Activated T-cell treated with anti-CD3 and anti-CD28 coated beads for 48 hours (primary cell): ENCODE results near the gene FOXA2.

Experiments
- DNase-seq: peaks from one replicate; pipeline ENCODE4 v3.0.0-alpha.2; 2020; ENCODE audit warnings: low read depth

The FOXA2 gene

DNA sequence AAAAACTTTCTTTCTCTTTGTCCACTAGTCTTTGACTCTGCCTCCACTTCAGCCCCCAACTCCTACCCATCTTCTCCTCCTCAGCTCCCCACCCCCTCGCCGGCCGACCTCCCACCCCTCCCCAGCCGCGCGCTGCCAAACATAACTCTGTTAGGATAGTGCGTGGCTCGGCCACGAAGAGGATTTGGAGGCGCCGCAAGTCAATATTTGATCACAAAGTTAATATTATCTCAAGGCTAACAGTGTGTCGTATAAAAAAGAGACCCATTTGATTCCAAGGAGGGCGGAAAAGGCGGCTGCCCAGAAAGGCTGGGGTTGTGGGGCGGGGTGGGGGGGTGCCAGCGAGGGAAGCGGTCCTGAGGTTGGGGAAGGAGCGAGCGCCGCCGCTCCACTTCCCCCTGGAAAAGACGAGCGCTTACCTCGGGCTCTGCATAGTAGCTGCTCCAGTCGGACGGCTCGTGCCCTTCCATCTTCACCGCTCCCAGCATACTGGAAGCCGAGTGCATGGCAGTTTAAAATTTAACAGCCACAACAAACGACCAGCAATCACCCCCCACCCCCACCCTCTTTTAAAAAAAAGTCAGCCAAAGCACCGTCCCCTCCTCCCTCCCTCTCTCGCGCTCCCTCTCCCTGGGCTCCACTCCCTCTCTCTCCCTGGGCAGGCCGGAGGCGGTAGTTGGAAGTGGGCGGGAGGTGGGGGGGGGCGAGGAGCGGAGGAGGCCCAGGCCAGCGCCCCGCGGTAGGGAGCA lies 425 bp downstream of the FOXA2 start:
- DNase-seq, result no peak

DNA sequence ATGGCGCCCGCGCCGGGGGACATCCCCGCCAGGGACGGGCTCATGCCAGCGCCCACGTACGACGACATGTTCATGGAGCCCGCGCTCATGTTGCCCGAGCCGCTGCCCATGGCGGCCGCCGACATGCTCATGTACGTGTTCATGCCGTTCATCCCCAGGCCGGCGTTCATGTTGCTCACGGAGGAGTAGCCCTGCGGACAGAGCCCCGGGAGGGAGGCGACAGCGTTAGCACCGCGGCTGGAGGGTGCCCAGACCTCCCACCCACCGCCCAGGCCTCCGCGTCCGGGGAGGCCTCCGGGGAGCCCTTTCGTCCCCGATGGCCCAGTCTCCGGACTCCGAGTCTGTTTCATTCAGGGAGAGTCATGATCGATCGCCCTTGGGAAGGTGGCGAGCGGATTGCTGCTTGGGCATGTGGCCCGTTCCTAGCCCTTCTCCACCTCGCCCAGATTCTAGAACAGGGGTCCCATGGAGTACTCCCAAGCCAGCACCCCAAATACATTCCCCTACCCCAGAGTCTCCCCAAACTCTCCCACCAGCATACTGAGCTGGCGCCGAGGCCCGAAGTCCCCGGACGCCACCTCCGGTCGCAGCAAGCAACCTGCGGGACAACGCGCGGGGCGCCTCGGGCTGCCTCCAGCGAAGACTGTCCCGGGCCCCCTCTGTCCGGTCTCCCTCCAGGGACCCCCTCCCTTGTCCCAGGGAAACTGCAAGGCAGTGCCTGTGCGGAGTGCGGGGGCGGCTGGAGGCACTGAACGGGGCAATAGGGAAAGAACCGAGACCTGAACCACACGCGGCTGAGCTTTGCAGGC lies 1.2 kb downstream of the FOXA2 start:
- no peak for DNase-seq

DNA sequence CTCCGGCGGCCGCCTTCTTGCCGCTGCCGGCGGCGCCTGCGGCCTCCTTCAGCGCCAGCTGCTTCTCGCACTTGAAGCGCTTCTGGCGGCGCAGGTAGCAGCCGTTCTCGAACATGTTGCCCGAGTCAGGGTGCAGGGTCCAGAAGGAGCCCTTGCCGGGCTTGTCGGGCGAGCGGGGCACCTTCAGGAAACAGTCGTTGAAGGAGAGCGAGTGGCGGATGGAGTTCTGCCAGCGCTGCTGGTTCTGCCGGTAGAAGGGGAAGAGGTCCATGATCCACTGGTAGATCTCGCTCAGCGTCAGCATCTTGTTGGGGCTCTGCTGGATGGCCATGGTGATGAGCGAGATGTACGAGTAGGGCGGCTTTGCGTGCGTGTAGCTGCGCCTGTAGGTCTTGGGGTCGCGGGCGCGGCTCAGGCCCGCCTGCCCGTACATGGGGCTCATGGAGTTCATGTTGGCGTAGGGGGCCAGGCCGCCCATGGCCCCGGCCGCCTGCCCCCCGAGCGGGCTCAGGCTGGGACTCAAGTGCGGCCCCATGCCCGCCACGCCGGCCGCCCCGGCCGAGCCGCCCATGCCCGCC lies 1.9 kb downstream of the FOXA2 start:
- DNase-seq, result no peak

DNA sequence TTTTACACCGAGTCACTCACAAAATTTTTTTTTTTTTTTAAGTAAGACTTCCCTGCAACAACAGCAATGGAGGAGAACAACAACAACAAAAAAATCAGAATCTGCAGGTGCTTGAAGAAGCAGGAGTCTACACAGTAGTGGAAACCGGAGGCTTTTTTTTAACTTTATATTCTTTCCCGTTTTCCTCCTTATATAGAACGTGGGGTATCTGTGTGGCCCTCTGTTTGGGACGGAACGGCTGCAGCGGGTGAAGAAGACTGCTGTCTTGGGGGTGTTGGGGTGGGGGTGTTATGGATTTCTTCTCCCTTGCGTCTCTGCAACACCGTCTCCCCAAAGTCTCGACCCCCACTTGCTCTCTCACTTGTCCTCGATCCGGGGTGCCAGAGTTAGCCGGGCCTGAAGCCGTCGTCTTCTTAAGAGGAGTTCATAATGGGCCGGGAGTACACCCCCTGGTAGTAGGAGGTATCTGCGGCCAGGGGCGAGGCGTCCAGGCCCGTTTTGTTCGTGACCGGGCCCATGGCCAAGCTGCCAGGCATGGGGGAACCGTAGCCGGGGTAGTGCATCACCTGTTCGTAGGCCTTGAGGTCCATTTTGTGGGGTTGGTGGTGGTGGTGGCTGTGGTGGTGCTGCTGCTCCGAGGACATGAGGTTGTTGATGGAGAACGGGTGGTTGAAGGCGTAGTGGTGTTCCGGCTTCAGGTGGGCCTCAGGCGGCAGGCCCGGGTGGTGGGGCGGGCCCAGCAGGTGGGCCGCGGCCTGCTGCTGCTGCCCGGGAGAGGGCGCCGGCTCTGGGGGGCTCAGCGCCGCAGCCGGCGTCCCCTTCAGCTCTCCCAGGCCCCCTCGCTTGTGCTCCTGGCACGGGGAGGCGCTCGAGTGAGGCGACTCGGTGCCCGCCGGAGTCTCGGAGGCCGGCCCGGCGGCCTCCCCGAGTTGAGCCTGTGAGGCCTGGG lies 2.7 kb downstream of the FOXA2 start:
- no peak for DNase-seq

DNA sequence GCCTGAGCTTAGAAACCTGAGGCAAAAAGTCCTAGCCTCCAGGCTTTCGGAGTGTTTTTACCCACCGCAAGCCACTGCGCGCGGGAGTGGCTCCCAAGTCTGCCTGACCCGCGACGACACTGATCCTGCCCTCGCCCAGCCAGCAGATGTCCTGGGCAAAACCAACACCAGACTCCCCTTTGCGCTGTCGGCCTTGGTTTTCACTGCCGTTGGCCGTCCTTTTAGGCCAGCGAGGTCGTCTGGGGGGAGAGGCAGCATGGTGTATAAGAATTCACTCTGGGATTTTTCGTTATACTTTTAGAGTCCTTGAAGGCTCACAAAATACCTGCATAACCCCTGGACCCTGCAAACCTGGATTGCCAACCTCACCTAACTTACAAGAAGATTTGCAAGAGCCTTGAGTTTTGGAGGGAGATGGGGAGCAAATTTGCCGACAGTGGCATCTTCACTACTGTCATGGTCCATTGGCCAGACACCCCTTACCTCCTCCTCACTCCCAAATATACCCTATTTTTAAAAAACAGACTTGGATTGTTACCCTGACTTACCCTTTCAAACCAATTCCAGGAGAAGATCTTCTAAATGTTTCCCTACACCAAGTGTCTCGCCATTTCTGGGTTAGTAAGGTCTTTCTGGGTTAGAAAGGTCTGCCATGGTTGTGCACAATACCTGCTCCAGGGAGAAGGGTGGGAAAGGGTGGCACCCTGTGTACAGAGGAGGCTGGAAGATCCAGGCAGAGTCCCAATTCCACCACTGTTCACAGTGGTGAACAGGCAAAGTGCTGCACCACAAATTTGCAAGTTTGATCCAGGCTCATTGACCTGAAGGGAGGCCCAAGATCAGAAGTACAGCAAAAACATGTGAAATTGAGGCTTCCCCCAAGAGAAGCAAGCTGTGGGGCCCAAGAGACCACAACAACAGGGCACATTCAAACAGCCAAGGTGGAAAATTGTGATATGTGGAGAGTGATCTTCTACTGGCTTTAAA lies 4.4 kb downstream of the FOXA2 start:
- no peak for DNase-seq

DNA sequence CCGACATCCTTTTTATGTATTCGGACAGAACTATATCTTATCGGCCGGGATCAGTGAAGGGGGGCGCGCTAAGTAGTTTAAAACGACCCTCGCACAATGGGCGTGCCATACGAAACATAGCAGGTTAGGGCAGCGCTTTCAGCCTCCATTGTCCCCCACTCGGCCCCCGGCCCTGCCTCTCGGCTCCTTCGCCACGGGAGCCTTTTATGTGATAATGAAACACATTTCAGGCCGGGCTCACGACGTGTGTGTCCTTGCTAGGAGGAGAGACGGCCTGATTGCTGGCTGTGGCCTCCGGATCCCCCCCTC lies 5.3 kb downstream of the FOXA2 start:
- no peak for DNase-seq

DNA sequence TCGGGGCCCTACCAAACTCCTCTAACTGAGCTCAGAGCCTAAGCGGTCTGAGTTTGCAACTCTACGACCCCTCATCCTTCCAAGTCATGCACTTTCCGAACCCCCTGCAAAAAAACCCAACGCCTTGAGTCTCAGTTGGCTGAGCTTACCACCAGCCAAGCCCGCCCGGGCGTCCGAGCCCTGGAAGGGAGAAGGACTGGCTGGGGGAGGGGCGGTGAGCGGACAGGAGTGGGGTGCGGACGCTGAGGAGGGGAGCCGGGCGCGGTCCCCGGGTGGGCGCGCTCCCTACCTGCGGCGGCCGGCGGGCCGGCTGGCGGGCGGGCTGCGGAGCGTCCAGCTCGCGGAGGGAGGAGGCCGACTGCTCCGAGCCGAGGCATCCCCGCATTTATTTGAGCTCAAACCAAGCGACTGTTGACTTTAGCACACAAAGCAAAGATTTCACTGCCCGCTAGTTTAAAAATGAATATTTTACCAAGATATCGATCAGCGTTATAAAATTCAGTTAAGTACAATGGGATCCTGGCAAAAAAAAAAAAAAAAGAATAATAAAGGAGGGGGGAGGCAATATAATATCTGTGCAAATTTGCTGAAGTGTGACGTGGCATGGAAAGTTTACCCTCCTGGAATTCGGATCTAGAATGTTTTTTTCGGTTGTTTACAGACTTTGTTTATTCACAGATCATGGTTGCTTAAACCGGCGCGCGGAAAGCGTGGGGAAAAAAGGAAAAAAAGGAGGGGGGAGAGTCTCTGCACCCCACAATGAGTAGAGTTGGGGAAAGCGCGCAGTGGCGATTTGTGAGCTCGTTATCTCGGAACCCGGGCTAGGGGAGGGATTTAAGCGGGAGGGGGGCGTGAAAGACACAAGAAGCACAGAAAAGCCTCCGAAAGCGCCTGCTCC lies 5.9 kb downstream of the FOXA2 start:
- no peak for DNase-seq

DNA sequence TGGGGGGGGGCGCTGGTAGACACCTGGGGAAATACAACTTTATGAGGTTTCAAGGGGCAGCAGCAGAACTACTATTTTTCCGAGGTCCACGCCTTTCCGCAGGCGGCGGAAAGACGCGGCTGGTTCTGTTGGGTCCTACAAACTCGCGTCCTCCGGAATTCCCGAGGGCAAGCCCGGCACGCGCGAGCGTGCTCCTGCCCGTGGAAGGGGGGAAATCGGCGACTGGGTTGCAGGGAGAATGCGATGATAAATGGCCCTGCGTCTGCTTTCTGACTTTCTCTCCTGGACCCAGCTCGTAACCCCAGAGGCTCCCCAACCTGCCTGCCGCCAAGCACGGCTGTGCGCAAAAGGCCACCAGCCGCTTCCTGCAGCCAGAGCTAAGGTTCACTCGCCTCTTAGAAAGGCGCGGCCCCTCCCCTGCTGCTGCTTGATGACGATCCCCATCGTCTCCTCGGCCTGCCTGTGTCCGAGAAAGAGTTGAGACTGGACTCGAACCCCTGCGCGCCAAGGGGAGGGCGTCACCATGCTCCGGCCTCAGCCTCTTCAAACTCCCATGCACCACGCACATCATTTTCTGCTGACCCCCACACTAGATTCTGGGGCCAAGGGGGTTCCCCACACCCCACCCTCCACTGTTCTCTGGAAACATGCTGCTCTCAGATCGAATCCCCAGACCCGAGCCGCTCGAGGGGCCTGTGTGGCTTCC lies 6.7 kb downstream of the FOXA2 start:
- no peak for DNase-seq

DNA sequence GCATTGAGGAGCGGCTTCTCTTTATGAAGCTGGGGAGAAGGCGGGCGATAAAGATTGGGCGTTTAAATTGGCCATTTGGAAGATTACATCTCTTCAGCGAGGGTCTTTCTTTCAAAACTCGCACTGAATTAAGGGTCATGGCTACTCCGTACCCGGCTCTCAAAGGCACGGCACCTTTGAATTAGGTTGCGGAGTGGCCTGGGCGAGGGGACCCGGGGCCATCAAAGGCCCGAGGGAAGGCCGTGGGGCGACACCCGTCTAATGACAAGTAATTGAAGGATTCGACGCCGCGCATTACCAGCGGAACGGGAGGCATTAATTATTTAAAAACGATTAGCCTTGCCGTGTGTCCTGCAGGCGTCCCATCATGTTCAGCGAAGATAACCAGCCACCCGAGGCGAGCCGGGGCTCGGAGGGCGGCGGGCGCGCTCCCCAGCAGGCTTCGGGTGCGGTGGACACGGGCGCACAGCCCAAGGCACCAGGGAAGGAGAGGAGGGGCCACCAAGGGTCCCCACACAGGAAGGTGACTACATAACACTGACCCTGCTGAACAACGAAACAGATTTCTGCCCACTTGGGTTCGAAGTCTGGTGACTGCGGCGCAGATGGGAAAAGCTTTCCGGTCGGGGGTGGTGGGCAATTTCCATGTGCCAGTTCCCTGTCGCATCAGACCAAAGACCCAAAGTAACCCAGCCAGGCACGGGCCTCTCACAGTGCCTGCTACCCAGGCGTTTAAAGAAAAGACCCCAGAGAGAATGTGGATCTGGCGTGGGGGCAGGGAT lies 7.4 kb downstream of the FOXA2 start:
- no peak for DNase-seq

DNA sequence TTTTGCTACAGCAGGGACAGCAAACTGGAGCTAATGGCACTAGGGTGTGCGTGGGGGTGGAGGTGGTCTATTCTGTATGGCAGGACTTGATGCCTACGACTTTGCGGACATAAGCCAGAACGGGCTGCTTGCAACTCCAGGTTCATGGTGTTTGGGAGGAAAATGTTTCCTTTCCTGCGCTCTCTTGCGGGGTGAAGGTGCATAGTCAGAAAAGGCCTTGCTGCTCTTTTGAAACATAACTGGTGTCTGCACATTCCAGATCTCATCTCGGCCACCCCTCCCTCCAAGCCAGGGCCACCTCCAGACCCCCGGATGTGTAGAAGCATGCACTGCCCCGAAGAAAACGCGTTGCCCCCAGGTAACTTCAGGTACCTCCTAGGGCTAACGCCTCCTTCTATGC lies 8.1 kb downstream of the FOXA2 start:
- DNase-seq, result no peak

DNA sequence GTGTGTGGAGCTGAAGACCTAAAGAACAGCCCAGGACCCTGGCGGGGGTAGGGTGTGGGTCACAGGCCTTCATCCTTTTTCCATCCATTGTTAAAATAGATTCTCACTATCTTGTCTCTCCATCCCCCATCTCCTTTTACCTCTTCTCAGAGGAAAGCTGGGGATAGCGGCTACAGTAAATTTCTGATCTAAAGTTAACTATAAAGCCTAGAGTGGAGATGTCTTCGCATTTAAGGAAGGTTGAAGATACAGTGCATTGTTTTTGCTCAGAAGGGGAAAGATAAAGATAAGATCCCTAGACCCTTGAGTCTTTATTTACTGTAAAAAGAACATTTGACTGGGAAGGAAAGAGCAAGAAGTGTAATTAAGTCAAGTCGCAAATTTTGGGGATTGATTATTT lies 8.6 kb downstream of the FOXA2 start:
- no peak for DNase-seq

DNA sequence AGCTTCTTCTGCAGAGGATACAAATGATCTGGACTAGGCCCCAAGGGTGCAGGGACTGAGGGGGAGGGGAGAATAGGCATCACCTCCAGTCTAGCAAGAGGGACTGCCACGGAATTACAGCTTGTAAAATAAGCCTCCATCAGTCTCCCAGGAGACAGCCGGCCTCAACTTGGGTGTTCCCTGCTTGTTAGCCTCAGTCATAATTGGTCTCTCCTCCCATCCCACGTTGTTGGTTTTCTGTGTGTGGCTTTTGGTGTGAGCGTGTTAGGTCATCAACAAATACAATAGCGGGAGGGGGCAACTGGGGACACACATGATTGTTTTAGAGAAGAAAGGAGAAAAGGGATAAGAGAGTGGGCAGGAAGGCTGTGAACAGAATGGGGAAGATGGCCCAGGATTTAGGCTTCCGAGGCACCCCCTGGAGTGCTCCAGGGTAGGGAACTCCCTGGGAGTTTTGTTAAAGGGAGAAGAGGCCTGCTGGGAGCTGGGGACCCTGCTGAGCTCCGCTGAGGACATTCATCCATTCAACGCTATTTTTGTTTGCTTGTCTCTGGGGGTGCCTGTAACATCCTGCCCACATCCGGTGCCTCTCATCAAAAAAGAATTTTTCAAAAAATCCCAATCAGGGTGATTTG lies 9.2 kb downstream of the FOXA2 start:
- DNase-seq, result no peak

DNA sequence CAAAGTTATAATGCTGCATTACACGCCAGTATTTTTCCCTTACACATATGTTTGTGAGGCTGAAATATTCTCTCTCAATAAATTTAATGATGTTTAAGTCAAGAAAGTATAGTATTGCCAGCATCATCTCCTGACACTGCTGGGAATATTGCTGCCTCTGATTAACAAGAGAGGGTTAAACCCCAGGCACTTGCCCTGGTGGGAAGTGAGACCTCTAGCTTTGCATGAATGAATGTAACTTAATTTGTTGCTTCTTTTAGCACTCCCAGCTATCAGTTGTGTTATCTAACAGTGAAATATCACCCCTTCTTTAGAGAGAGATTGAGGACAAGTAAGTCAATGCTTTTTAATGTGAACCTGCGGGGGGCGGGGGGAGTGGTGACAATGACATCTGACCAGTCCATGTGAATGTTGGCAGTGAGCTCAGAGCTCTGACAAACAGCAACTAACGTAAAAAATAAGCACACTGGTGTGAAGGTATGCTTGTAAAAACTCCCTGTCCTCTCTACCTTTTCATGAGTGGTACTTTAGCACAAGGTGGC lies 9.8 kb downstream of the FOXA2 start:
- DNase-seq, result no peak

DNA sequence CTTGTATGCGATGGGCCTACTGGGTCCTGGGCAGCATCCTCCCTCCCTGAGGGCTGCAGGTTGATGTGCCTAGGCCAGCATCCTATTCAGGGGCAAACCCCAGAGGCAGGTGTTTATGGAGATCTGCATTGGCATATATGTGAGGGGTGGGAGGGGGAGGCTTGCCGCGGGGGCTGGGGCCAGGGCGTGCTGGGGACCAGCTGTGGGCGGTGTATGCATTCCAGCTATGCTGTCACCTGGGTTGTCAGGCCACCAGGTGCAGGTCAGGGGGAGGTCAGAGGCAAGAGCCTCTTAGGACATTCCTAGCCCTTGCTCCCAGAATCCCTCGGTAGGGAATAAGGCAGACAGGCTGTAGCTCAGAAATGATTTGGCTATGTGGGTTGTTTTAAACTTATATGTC lies 11.9 kb downstream of the FOXA2 start:
- DNase-seq, result no peak

DNA sequence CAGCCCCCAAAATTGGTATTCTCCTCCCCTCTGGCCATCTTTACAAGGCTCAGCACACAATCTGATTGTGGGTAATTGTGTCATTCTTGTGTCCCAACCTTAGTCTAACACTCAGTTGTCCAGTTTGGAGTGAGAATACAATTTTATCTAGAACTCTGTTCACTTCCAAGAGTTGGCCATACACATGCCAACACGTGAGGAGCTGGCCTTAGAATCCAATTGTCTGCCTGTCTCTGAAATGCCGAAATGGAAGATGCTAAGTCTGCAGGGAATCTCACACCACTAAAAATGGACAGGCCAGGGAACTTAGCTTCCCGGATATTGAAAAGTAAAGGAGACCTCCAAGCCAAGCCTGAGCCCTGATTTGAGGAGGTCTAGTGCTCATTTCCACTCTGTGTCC lies 12.3 kb downstream of the FOXA2 start:
- no peak for DNase-seq

DNA sequence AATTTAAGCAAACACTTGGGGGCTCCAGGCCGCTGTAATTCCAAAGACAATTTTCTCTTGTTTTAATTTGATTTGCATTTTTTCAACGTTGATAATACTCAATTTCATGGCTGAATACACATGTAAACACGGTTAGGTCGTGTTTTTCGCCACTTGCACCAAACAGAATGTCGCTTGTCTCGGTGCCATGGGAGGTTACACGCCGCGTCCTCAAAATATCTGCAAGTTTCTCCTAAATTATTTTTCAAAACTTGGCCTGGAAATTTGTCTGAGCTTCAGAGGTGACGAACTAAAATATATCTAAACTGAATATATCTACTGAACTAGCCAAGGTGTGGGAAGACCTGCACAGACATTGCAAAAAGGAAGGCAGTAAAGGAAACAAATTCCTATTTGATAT lies 15.0 kb downstream of the FOXA2 start:
- DNase-seq, result no peak

DNA sequence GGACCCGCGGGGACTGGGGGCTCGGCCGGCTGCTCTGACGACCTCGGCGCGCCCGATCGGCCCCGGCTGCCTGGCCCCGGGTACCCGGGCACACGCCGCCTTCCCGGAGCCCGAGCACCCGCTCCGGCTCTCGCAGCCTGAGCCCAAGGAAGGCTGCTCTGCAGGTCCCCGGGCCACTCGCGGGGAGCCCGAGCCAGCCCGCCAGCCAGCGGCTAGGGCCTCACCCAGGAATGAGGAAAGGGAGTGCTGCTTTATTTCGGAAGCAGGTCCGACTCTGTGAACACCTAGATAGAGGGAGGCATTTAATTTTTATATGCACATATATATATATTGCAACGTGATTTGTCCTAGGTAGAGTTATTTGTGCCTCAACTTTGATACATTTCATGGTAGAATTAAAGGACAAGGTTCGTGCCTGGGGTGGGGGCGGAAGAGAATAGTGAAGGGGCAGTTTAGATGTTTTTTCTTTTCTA lies 15.5 kb downstream of the FOXA2 start:
- DNase-seq, result no peak
